G401.6 (cell line): Measurements from ENCODE around the gene KLRF2.
A peak's percentile ranks its signal among the peaks of the same experiment; 100 is the strongest.

Source experiments
- FAIRE-seq: peaks from 2 replicates; lab custom pipeline; 2012; peaks lifted over from hg19 to GRCh38; lab: Jason Lieb, UNC

KLRF2 gene

GRCh38 chr12:9936591-9936990, 55.3 kb downstream of the KLRF2 start:
- no peak for FAIRE-seq

- FAIRE-seq, result peak; percentile 36
These were observed 59.1 kb downstream of the KLRF2 start for GRCh38 chr12:9940375-9940774.

DNA sequence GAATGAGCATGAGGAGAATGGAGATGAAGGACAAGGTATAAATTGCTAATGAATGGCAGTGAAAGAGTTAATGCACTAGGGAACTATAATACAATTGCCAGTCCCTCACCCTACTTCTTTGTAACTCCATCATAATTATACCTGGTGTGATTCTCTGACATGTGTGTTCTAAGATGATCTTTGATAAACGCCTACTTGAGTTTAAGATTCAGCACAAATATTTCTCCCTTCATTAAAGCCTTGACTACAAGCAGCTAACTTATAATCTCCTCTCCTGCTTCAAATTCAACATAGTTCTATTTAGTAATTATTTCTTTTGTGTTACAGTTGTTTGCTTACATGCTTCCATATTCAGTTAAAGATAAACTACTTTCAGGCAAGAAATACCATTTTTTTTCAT, 60.5 kb downstream of the KLRF2 start:
- FAIRE-seq, result no peak

- FAIRE-seq, result no peak
These were observed 62.0 kb downstream of the KLRF2 start for GRCh38 chr12:9943240-9943639.

GRCh38 chr12:9944391-9944790, 63.1 kb downstream of the KLRF2 start:
- FAIRE-seq, result no peak
